Measurements from ENCODE around the gene GABBR2.

DNA sequence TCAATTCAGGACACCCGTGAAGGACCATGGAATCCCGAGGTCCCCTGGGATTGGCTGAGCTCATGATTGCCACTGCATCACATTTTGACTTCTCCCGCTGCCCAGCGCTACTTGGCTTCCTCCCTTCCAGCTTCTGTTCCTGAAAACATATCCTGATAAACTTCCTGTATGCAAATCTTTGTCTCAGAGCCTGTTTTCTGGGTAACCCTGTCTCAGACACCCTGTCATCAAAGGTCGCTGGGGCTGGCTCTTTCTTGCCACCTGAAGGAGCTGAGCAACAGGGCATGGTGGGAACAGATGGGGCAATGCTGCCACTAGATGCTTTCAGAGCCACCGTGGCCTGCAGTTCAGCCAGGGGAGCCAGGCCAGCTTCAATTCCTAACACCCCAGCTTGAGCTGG is 299.0 kb downstream of the GABBR2 start:
- TF ChIP-seq CHD2 (IDR thresholded peaks at IDR 0.05; ENCODE audit: low read length, partially characterized antibody) (no peak), TAF1 (IDR thresholded peaks at IDR 0.05; ENCODE audit: borderline replicate concordance, low read depth, low read length) (no peak), RAD21 (IDR thresholded peaks at IDR 0.05; ENCODE audit: low read length) (no peak), POLR2AphosphoS5 (IDR thresholded peaks at IDR 0.05; ENCODE audit: low read depth, low read length) (no peak), JUND (IDR thresholded peaks at IDR 0.05) (no peak), FOSL2 (IDR thresholded peaks at IDR 0.05; ENCODE audit: borderline replicate concordance, low read depth) (no peak), TCF12 (IDR thresholded peaks at IDR 0.05) (no peak), EZH2phosphoT487 (IDR thresholded peaks at IDR 0.05; ENCODE audit: borderline replicate concordance, low read depth) (no peak), GABPA (IDR thresholded peaks at IDR 0.05; ENCODE audit: low read depth) (no peak), EP300 (IDR thresholded peaks at IDR 0.05; ENCODE audit: borderline replicate concordance in 1 of 2, low read depth in 1 of 2, low read length in 1 of 2) (no peak)
- TF ChIP-seq, protein P1, sequence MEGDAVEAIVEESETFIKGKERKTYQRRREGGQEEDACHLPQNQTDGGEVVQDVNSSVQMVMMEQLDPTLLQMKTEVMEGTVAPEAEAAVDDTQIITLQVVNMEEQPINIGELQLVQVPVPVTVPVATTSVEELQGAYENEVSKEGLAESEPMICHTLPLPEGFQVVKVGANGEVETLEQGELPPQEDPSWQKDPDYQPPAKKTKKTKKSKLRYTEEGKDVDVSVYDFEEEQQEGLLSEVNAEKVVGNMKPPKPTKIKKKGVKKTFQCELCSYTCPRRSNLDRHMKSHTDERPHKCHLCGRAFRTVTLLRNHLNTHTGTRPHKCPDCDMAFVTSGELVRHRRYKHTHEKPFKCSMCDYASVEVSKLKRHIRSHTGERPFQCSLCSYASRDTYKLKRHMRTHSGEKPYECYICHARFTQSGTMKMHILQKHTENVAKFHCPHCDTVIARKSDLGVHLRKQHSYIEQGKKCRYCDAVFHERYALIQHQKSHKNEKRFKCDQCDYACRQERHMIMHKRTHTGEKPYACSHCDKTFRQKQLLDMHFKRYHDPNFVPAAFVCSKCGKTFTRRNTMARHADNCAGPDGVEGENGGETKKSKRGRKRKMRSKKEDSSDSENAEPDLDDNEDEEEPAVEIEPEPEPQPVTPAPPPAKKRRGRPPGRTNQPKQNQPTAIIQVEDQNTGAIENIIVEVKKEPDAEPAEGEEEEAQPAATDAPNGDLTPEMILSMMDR (IDR thresholded peaks at IDR 0.05): no peak
- TF ChIP-seq, protein P2, sequence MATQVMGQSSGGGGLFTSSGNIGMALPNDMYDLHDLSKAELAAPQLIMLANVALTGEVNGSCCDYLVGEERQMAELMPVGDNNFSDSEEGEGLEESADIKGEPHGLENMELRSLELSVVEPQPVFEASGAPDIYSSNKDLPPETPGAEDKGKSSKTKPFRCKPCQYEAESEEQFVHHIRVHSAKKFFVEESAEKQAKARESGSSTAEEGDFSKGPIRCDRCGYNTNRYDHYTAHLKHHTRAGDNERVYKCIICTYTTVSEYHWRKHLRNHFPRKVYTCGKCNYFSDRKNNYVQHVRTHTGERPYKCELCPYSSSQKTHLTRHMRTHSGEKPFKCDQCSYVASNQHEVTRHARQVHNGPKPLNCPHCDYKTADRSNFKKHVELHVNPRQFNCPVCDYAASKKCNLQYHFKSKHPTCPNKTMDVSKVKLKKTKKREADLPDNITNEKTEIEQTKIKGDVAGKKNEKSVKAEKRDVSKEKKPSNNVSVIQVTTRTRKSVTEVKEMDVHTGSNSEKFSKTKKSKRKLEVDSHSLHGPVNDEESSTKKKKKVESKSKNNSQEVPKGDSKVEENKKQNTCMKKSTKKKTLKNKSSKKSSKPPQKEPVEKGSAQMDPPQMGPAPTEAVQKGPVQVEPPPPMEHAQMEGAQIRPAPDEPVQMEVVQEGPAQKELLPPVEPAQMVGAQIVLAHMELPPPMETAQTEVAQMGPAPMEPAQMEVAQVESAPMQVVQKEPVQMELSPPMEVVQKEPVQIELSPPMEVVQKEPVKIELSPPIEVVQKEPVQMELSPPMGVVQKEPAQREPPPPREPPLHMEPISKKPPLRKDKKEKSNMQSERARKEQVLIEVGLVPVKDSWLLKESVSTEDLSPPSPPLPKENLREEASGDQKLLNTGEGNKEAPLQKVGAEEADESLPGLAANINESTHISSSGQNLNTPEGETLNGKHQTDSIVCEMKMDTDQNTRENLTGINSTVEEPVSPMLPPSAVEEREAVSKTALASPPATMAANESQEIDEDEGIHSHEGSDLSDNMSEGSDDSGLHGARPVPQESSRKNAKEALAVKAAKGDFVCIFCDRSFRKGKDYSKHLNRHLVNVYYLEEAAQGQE (IDR thresholded peaks at IDR 0.05; ENCODE audit: low read depth, low read length): no peak
- TF ChIP-seq, protein P3, sequence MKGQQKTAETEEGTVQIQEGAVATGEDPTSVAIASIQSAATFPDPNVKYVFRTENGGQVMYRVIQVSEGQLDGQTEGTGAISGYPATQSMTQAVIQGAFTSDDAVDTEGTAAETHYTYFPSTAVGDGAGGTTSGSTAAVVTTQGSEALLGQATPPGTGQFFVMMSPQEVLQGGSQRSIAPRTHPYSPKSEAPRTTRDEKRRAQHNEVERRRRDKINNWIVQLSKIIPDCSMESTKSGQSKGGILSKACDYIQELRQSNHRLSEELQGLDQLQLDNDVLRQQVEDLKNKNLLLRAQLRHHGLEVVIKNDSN (IDR thresholded peaks at IDR 0.05; ENCODE audit: borderline replicate concordance, low read depth): no peak
